ENCODE results near the gene SIRT2.

Gene SIRT2

GRCh38 chr19:38839816-38840582 lies 59.4 kb downstream of the SIRT2 start:
- H3K79me2 ChIP-seq (ENCODE audit: insufficient read depth, low read length) = peaks cover 61% of the 10 kb centered on the region
- H3K9me3 ChIP-seq (ENCODE audit: insufficient read depth, low read depth, low read length) = no peaks in the 10 kb centered on the region
- H3K4me3 ChIP-seq (ENCODE audit: low read length, poor library complexity, severe bottlenecking) = no peak overlapping the region
- TF ChIP-seq EZH2phosphoT487 (IDR thresholded peaks at IDR 0.05; ENCODE audit: borderline replicate concordance) (no peak), CTCF (conservative IDR thresholded peaks at IDR 0.05; ENCODE audit: low read length) (no peak)
- peaks cover 70% of the 10 kb centered on the region for H4K20me1 ChIP-seq (ENCODE audit: insufficient read depth, low read length, poor library complexity, severe bottlenecking)
- peaks cover 15% of the 10 kb centered on the region; the same call in 1 of the 2 replicates for H3F3A ChIP-seq (ENCODE audit: low read depth)
- H3K36me3 ChIP-seq (ENCODE audit: insufficient read depth, low read length) = peaks cover 96% of the 10 kb centered on the region
- no peak overlapping the region for H3K9ac ChIP-seq (ENCODE audit: low read depth, low read length, poor library complexity, severe bottlenecking)
- no peak overlapping the region for H3K4me2 ChIP-seq (ENCODE audit: low read depth, low read length, poor library complexity, severe bottlenecking)
- H3K4me1 ChIP-seq (ENCODE audit: insufficient read depth, low read length, poor library complexity, severe bottlenecking) = peaks cover 36% of the 10 kb centered on the region
- no peak overlapping the region for H2AFZ ChIP-seq (ENCODE audit: low read length)
- H3K9me2 ChIP-seq (replicated peaks; ENCODE audit: low read depth, low read length) = no peaks in the 10 kb centered on the region
- no peaks in the 10 kb centered on the region for H3K27me3 ChIP-seq (ENCODE audit: insufficient read depth, low read length, poor library complexity, severe bottlenecking)

- Histone ChIP-seq H3K4me1 (ENCODE audit: insufficient read depth, low read length, poor library complexity, severe bottlenecking) (peaks cover 29% of the 10 kb centered on the region), H3K4me3 (ENCODE audit: low read length, poor library complexity, severe bottlenecking) (no peak overlapping the region), H3F3A (ENCODE audit: low read depth) (peaks cover 19% of the 10 kb centered on the region), H2AFZ (ENCODE audit: low read length) (no peak overlapping the region), H3K9me3 (ENCODE audit: insufficient read depth, low read depth, low read length) (no peaks in the 10 kb centered on the region), H3K9me2 (replicated peaks; ENCODE audit: low read depth, low read length) (no peaks in the 10 kb centered on the region), H3K9ac (ENCODE audit: low read depth, low read length, poor library complexity, severe bottlenecking) (no peak overlapping the region), H4K20me1 (ENCODE audit: insufficient read depth, low read length, poor library complexity, severe bottlenecking) (peaks cover 62% of the 10 kb centered on the region), H3K4me2 (ENCODE audit: low read depth, low read length, poor library complexity, severe bottlenecking) (no peak overlapping the region), H3K27me3 (ENCODE audit: insufficient read depth, low read length, poor library complexity, severe bottlenecking) (no peaks in the 10 kb centered on the region), H3K79me2 (ENCODE audit: insufficient read depth, low read length) (peaks cover 53% of the 10 kb centered on the region), H3K36me3 (ENCODE audit: insufficient read depth, low read length) (peaks cover 88% of the 10 kb centered on the region)
- TF ChIP-seq CTCF (conservative IDR thresholded peaks at IDR 0.05; ENCODE audit: low read length) (no peak), EZH2phosphoT487 (IDR thresholded peaks at IDR 0.05; ENCODE audit: borderline replicate concordance) (no peak)
These were observed 60.2 kb downstream of the SIRT2 start for GRCh38 chr19:38838986-38839761.

GRCh38 chr19:38838208-38838985 lies 61.0 kb downstream of the SIRT2 start:
- Histone ChIP-seq H3K79me2 (ENCODE audit: insufficient read depth, low read length) (peaks cover 45% of the 10 kb centered on the region), H3K4me3 (ENCODE audit: low read length, poor library complexity, severe bottlenecking) (no peak overlapping the region), H3K36me3 (ENCODE audit: insufficient read depth, low read length) (peaks cover 80% of the 10 kb centered on the region), H3K9ac (ENCODE audit: low read depth, low read length, poor library complexity, severe bottlenecking) (no peak overlapping the region), H3K4me2 (ENCODE audit: low read depth, low read length, poor library complexity, severe bottlenecking) (no peak overlapping the region), H3K9me2 (replicated peaks; ENCODE audit: low read depth, low read length) (no peaks in the 10 kb centered on the region), H3K9me3 (ENCODE audit: insufficient read depth, low read depth, low read length) (no peaks in the 10 kb centered on the region), H3F3A (ENCODE audit: low read depth) (peaks cover 19% of the 10 kb centered on the region), H2AFZ (ENCODE audit: low read length) (no peak overlapping the region), H3K4me1 (ENCODE audit: insufficient read depth, low read length, poor library complexity, severe bottlenecking) (peaks cover 21% of the 10 kb centered on the region), H3K27me3 (ENCODE audit: insufficient read depth, low read length, poor library complexity, severe bottlenecking) (no peaks in the 10 kb centered on the region), H4K20me1 (ENCODE audit: insufficient read depth, low read length, poor library complexity, severe bottlenecking) (peaks cover 54% of the 10 kb centered on the region)
- no peak for TF ChIP-seq EZH2phosphoT487 (IDR thresholded peaks at IDR 0.05; ENCODE audit: borderline replicate concordance)
- TF ChIP-seq CTCF (conservative IDR thresholded peaks at IDR 0.05; ENCODE audit: low read length) = no peak

Data from Loucy (cell line).